RPMI8226 (cell line): ENCODE results near the gene DDR1.
A peak's percentile ranks its signal among the peaks of the same experiment; 100 is the strongest.
"Not testable (repeated sequence)": the region's sequence is repeated elsewhere in the genome, so short reads cannot be mapped to it uniquely, and the experiment has no call there.

ENCODE experiments used
- DNase-seq: peaks from one replicate; pipeline ENCODE4 v3.0.0-alpha.2; 2015

The DDR1 gene

GRCh38 chr6:30922447-30922852 is 38.1 kb downstream of the DDR1 start:
- no peak for DNase-seq

GRCh38 chr6:30924040-30924627 is 39.8 kb downstream of the DDR1 start:
- DNase-seq, result not testable (repeated sequence)

GRCh38 chr6:30926644-30927043 is 42.3 kb downstream of the DDR1 start:
- DNase-seq, result no peak

- not testable (repeated sequence) for DNase-seq
Observed at GRCh38 chr6:30927080-30927479, 42.8 kb downstream of the DDR1 start.

GRCh38 chr6:30928677-30929076 is 44.4 kb downstream of the DDR1 start:
- DNase-seq, result no peak

GRCh38 chr6:30930506-30930905 is 46.2 kb downstream of the DDR1 start:
- DNase-seq, result no peak

- DNase-seq, result no peak
Observed at GRCh38 chr6:30931272-30931671, 47.0 kb downstream of the DDR1 start.

- no peak for DNase-seq
Observed at GRCh38 chr6:30931969-30932645, 47.8 kb downstream of the DDR1 start, which contains the start of gene SFTA2. Gene SFTA2 (minus strand): TSS chr6:30932170. CDS start chr6:30932096, 74 bp downstream.

- DNase-seq, result no peak
Observed at GRCh38 chr6:30932665-30933365, 48.5 kb downstream of the DDR1 start.

GRCh38 chr6:30935018-30935417 is 50.7 kb downstream of the DDR1 start:
- DNase-seq, result peak; percentile 39

- DNase-seq, result no peak
Observed at GRCh38 chr6:30937265-30937664, 52.9 kb downstream of the DDR1 start.

- no peak for DNase-seq
Observed at GRCh38 chr6:30938730-30939129, 54.4 kb downstream of the DDR1 start.

GRCh38 chr6:30939473-30939872 is 55.2 kb downstream of the DDR1 start:
- DNase-seq, result no peak

GRCh38 chr6:30940361-30940986 is 56.2 kb downstream of the DDR1 start, which contains the start of gene MUCL3:
Gene MUCL3 (plus strand): TSS chr6:30940973. CDS start chr6:30941000, 27 bp downstream.
- peak; percentile 41 for DNase-seq

- peak; percentile 62 for DNase-seq
Observed at GRCh38 chr6:30942338-30943060, 58.2 kb downstream of the DDR1 start.

- DNase-seq, result no peak
Observed at GRCh38 chr6:30944051-30944450, 59.7 kb downstream of the DDR1 start.

GRCh38 chr6:30945281-30945680 is 61.0 kb downstream of the DDR1 start:
- DNase-seq, result no peak

GRCh38 chr6:30947231-30947630 is 62.9 kb downstream of the DDR1 start:
- peak; percentile 32 for DNase-seq

- no peak for DNase-seq
Observed at GRCh38 chr6:30948811-30949210, 64.5 kb downstream of the DDR1 start.
